Activated CD4-positive, CD25-positive, alpha-beta regulatory T cell treated with anti-CD3 and anti-CD28 coated beads, Interleukin-2, amount 50 U/mL, for 72 hours (primary cell): ENCODE data around the gene SPINT2.

Source experiments
- DNase-seq: peaks from one replicate; pipeline ENCODE4 v3.0.0; 2021

The SPINT2 gene

DNA sequence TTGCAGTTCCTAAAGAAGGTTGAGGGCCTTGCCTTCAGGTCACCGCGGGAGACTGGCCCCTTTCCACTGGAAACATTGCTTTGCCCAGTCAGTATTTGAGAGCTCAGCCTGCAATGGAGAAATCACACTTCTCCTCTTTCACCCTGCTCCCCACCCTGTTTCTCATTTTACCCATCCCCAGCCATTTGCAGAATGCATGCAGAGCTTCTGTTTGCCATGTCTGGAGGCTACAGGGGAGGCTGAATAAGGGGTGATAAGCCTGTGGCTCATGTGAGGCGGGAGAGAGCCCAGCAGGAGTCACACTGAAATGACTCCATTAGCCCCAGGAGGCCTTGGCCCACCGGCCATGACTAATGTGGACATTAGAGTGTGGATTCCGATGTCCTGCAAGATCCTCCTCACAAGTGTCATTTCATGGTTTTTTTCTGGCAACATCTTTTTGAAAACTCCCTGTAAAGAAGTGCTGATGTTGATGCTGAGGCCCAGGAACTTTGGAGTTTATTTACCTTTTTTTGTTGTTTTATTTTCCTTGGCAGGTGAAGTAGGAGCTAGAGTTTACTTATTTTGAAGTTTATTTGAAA, 6.3 kb downstream of the SPINT2 start:
- DNase-seq: no peak

DNA sequence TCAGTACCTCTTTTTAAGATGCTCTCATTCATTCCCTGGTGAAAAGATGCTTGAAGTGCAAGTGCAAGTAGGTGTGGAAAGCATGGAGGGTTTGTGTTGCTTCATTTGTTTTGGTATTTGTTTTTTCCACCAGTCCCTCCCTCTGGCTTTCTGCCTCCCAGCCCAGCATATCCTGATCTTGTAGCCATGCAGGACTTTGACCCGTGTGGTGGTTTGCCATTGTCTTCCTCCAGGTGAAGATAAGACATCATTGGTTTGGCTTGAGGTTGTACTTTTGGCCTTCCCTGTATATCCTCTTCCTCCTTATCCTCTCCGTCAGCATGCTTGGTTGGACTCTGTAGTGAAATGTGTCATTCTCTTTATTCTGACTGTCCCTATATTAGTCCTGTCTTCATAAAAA, 9.1 kb downstream of the SPINT2 start:
- no peak for DNase-seq

DNA sequence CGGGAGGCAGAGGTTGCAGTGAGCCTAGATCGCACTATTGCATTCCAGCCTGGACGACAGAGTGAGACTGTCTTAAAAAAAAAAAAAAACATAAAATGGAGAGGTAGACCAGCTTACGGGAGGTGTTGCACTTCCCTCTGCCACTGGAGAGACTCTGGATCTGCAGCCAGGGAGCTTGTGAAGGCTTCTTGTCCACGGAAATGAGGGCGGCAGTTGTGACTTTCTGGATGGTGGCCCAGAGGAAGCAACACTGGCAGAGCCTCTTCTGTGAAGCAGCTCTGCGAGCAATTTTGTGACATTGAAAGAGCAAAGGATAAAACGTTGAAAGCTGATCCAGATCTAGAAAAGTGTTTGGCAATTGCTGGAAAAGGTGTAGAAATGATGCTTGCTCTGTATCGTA, 10.4 kb downstream of the SPINT2 start:
- no peak for DNase-seq

DNA sequence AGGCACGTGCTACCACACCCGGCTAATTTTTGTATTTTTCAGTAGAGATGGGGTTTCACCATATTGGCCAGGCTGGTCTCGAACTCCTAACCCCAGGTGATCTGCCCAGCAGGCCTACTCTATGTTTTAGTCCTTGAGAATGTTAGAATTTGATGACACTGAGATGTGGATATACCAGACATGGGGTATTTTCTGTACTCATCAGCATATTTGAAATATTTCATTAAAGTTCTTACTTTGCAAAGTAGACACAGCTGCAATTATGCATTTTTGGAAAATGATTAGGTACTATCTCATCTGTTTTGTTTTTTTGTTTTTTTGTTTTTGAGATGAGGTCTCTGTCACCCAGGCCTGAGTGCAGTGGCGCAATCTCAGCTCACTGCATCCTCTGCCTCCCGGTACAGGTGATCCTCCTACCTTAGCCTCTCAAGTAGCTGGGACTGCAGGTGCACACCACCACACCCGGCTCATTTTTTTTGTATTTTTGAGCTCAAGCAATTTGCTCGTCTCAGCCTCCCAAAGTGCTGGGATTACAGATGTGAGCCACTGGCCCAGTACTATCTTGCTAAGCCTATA, 12.7 kb downstream of the SPINT2 start:
- DNase-seq: no peak

DNA sequence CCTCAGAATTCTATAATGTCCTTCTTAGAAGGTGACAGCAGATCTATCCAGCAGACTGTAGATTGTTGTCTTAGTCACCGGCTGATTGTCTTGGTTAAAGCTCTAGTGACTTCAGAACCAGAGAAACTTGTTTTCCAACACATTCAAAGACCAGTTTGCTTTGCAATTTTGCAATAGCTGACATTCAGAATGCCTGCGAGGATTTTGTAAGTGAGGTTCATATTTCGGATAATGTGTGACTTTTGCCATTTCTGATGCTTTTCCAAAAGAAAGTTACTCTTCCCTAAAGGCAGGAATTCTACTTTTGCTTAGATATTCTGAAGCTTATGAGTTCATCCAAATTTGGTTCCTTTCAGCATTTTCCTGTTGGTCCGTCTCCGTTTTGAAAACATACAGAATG, 13.2 kb downstream of the SPINT2 start:
- no peak for DNase-seq

DNA sequence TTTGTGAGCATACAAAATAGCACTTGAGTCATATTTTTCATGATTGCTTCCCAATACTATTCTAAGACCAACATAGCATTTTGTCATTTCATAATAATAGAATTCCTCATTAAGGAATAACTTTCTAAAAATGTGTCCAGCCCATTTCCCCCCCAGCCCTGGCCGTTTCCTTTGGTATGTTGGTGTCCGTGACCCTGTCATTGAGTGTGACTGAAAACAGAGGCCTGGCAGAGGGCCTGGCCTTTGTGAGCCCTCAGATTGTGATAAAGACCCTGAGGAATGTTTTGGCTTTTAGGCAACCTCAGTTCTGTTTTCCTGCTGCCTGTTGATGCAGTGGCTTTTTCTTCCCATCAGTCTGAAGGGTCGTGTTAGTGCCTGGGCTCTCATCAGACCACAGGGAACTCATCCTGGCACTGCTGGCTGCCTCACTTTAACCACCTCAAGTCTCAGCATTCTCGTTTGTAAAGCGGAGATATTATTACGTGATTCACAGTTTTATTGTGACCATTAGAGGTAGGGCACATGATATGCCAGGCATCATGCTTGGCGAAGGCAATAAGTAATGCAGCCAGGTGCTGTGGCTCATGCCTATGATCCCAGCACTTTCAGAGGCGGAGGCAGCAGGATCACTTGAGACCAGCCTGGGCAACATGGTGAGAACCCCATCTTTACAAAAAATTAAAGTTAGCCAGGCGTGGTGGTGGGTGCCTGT, 13.8 kb downstream of the SPINT2 start:
- no peak for DNase-seq

DNA sequence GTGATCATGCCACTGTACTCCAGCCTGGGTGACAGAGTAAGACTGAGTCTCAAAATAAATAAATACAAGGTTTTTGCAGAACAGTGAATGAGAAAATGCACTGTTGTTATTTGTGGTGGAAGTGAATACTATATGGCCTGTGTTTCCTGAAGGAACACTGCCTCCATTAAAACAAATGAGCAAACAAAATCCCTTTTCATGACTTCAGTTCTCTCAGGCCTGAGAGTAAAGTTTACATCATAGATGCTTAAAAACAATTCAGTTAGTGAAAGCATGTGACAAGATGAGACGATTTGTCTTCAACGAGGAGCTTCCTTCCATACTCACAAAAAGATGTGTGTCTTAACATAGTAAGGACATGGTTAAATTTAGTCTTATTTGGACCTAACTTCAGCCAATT, 14.4 kb downstream of the SPINT2 start:
- no peak for DNase-seq

DNA sequence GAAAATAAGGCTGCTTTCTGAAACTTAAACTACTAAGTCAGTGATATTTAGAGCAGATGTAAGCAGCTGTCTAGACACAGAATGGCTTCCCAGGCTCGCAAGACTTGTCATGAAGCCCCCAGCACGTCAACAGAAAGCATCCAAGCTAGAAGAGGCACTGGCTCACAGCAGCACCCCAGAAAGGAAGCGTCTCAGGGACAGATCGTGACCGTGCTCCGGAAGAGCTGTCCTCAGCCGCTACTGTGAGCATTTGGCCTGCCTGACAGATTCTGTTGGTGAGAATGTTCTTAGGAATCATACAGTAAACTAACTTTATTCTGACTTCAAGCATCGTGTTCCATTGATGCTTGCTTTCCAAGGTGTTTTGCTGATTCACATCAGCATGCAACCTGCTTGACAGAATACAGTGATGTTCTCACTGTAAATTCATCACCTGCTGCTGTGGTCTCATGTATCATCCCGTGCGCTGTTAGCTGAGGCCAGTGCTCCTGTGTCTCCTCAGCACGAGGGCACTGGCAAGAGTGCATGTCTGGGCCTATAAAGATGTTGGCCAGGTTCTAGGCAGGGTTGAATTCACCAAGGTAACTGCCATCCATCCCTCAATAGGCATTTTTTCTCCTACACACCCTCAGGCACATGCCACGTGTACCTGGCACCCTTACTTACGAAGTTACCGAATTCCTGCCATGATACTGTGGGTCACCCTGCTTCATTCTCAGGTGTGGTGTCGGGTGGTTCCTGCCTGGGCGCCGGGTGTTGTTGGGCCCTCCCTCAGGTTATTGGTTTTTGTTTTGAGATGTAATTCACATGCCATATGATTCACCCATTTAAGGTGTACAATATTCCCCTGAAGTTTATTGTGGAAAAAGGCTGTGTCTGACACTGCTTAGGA, 15.9 kb downstream of the SPINT2 start:
- DNase-seq: no peak

DNA sequence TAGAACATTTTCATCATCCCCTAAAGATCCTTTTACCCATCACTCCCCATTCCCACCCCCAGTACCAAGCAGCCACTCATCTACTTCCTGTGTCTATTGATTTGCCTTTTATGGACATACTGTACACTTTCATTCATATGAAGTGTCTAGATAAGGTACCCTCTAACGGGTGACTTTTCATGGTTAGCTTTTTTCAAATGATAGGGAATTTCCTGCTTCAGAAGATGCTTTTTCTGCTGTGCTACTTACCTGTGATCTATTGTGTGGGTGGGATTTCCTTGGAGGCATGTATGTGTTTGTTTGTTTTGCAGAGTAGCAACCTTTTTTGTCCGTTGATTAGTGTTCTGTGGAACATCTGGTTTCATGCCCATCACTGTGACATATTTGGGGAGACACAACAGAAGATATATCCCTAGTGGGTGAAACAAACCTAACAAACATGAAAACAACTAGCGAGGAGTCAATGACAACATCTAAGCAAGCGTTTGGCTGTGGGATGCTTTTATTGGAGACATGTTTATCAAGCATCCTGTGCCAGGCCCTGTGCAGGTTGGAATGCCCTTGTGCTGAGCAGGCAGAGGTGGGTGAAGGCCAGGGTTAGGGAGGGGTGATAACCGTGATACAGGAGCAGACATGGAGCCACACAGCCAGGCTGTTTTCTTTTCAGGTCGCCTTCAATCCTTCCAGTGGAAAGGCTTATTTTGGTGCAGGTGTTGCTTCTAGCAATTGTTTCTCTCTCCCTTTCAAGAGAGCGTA, 17.6 kb downstream of the SPINT2 start:
- DNase-seq: no peak

DNA sequence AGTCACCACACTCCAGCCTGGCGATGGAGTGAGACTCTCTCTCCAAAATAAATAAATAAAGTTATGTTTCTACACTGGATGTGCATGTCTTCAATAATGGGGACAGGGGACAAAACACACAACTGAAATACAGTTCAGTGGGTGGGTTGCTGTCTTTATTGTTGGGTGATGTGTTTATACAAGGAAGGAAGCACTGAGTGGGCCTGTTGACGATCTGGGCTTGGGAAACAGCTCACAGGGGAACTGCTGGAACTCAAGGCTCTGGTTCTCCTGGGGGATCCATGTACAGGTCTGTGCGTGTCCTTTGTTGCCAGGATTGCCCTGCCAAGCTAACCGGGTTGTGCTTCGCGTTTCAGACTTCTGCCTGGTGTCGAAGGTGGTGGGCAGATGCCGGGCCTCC, 18.9 kb downstream of the SPINT2 start:
- DNase-seq: no peak

DNA sequence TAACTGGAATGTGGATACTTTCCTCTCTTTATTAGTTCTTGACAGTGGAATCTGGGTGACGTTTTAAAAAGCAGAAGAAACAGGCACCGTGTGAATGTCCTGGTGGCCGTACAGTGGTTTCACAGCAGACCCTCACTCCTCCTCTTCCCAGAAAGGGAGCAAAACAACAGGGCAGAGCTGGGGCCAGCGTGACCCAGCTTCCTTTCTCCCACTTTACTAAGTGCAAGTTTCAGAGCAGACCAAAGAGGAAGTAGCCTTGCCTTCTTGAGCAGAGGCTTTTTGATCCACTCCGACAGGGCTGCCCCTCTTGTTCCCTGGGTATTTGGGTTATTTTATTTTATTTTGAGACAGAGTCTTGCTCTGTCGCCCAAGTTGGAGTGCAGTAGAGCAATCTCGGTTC, 20.0 kb downstream of the SPINT2 start:
- DNase-seq: no peak

DNA sequence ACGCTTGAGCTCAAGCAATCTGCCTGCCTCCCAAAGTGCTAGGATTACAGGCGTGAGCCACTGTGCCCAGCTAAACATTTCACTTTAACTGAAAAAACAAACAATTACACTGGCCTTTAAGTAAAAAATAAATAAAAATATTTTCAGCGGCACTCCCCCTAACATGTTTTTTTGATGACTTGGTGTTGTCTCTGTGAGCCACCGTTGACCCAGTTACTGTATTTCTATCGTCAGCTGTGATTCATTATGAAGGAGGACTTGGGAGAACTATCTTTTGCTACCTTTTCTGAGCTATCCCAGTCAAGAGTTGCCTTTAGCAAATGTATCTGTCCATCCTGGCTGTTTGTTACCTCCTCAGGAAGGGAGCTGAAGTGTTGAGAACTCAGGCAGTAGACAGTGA, 21.2 kb downstream of the SPINT2 start:
- DNase-seq: no peak

DNA sequence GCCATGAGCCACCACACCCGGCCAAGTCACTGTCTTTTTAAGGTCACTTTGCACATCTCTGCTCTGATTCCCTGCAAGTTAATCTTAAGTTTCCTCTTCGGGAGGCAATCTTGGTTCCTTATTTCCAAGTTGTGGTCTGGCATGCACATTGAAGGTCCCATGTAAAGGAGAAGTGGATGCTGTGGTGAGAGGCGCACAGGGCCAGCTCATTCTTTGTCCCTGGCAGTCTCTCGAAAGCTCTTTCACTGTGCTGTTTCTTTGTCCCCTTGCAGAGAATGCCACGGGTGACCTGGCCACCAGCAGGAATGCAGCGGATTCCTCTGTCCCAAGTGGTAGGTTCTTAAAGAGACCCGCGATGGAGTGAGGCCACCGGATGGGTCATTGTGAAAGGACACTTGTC, 23.2 kb downstream of the SPINT2 start:
- no peak for DNase-seq

DNA sequence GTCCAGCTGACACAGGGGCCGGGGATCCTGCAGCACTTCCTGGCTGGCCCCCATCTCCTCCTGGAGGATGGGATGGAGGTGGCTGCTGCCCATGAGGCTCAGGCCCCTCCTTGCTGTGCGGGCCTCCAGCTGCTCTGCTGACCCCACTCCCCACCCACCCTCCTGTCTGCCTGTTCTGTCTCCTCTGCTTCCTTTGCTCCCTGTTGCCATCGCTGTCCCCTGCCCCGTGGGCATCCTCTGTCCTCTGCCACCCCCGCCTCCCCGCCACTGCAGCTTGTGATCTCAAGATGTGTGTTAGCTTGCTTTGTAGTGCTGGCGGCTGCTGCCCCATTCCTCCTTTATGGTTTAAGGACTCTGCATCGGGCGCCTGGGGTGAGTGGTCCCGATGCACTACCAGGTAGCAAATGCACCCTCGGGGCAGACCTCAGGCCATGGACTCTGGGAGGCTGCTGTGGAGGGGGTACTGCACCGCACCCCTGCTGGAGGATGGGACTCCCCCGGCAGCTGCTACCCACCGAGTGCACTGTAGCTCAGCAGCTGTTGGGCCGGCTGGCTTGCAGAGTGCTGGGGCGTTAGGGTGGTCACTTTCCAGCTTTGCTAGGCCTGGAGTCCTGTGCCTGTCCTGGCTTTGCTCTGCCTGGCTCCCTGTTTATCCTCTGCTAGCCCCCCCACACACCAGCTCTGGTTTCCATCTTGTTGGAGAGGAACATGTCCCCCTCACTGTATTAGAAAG, 23.9 kb downstream of the SPINT2 start:
- DNase-seq: no peak

DNA sequence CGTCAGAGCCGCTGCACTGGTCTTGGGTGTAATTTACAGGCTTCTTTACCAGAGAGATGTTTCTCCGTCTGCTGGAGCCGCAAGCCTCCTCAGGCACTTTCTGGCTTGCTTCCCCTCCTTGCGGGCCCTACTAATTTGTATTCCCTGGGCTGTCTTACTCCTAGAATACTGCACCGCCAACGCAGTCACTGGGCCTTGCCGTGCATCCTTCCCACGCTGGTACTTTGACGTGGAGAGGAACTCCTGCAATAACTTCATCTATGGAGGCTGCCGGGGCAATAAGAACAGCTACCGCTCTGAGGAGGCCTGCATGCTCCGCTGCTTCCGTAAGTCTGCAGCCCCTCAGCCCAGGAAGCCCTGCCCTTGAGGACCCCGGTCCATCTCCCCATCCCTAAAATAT, 25.6 kb downstream of the SPINT2 start:
- DNase-seq: no peak

DNA sequence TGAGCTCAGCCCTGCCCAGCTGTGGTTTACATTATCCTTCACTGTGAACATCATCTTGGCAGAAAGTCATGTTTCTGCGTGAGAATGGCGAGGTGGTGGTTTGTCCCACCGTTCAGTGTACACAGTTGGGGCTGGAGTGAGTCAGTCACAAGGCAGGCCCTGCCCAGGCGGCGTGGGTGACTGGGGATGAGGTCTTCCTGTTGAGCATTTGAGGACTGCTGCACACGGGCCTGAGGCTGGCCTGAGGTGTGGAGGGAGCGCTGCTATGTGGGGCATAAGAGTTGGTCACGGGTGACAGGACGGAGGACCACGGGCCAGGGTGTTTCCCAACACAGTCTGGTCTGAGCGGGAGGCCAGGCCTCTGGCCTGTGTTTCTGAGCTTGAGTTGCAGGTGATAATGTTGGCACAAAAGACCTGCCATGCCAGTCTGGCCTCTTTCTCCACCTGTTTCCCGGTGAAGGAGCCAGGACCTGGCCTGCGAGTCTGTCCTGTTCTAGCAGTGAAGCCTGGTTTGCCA, 26.3 kb downstream of the SPINT2 start:
- DNase-seq: no peak

DNA sequence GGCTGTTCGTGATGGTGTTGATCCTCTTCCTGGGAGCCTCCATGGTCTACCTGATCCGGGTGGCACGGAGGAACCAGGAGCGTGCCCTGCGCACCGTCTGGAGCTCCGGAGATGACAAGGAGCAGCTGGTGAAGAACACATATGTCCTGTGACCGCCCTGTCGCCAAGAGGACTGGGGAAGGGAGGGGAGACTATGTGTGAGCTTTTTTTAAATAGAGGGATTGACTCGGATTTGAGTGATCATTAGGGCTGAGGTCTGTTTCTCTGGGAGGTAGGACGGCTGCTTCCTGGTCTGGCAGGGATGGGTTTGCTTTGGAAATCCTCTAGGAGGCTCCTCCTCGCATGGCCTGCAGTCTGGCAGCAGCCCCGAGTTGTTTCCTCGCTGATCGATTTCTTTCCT, 27.5 kb downstream of the SPINT2 start:
- no peak for DNase-seq

DNA sequence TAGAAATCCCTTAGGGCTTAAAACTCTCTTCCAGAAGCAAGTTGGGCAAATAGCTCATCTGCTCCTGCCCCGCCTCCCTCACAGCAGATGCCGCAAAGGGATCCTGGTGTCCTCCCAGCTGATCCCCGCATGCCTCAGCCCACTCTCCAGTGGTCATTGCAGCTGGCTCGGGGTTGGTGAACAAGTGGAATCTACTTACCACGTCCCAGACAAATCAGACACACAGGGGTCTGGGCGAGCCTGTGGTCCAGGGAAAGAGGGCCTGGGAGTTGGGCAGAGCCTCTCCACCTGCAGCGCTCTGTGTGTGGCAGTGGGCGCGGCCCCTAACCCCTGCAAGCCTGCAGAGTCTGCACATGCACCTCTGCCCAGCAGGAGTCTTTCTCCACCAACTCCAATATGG, 28.9 kb downstream of the SPINT2 start:
- no peak for DNase-seq

DNA sequence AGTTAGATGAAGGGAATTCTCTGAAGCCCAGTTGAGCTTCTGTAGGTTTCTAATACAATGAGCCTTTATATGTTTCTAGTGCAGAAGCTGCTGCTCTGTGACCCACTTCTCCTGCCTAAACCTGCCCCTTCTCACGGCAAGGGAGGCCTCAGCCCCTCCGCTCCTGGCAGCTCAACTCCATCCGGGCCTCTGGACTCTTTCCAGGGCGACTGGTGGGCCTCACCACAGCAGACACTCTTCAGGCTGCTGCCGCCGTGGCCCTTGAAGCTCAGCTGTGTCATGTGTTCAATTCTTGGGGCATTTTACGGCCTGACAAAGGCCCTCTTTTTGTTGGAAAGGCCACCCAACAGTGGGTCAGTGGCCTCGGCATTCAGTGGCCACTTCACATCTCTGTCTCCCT, 29.7 kb downstream of the SPINT2 start:
- no peak for DNase-seq

DNA sequence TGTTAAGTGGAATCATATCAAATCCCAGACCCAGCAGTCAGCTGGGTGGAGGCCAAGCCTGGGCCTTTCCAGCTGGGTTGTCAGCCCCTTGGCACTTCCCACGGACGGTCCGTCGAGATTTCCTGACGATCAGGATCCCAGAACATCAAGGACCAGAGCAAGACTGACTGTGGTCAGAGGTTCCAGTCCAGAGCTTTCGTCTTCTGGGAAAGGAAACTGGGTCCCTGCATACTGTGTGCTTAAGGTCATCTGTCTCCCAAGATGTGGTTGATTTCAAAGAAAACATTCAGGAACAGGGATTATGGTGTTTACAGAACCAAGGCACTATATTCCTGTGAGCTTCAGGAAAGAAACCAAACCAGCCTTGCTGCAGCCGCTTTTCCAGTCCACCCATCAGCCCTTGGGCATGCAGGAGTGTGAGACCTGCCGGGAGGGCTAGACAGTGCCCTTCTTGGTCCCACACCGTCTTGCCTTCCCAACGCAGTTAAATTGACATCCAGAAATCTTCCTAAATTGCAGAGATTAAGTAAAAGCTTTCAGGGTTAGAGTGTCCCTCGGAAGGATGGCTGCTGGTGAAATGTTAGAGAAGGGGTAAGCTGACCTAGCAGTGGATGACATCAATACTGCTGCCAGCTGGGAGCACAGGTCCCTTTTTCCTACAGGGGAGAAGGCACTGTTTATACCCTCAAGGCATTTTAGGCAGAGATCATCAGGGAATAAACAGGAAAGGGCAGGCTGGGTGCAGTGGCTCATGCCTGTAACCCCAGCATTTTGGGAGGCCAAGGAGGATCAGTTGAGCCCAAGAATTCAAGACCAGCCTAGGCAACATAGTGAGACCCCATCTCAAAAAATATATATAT, 34.7 kb downstream of the SPINT2 start:
- DNase-seq: no peak
